Measurements from ENCODE around the gene KRT86. TPM values are rescaled to one million over a fixed set of nuclear protein-coding genes. Genes with fewer than 3 reads are reported as not detected.

KRT86 gene
- total RNA-seq (not detected in 2 replicates), polyA plus RNA-seq (not detected in 2 replicates), polyA minus RNA-seq (not detected in 2 replicates)
- total RNA-seq (2013) = not detected

DNA sequence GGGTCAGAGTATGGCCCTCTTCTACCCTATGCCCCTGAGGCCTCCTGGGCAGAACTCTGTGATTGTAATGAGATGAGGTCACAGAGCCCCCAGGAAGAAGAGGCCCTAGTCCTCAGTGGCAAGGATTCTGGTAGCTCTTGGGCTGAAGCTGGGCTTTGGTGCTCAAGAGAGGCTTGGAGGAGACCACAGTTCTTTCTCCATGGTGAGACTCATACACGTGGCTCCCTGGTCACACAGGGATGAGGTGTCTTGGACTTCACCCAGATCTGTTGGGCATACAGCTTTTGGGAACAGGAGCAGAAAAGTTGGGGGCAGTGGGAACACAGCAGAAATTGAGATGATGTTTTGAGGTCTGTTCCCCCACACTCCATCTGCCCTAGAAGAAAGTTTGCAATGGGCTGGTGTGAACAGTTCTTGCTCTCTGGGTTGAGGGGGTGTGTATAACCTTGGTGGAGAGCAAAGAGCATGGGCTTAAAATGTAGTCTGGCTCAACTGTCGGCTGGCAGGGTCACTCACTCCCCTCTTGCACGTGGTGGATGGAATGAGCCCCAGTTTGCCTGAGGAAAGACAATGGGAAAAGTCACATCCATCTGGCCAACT, at the start of gene KRT86:
KRT86 (plus strand) TSS at position 125 of the 600 bp plus-strand sequence. CDS start 27,272 bp downstream, outside the sequence.
- H3K4me3 Mint-ChIP-seq = no peak within 1 kb of the TSS

DNA sequence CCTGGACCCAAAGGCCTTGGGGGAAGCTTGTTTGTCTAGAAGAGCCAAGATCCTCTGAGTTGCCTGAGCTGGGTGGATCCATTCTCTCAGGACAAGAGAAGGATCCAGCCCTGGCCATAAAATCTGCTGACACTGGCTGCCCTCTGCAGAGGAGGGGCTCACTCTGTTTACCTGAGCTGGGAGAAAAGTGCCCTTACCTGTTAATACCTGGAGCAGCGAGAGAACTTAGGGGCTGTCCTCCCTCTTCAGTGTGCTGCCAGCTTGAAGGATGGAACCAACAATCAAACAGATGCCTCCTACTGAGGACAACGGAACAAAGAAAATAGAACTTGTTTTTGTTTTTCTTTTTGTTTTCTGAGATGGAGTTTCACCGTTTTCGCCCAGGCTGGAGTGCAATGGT, 48.7 kb upstream of the KRT86 start:
- H3K79me2 ChIP-seq (ENCODE audit: control insufficient read depth, insufficient read depth, low read length) = no peaks in the 10 kb centered on the region
- no peak overlapping the region for H3K4me3 ChIP-seq (ENCODE audit: control extremely low read depth in 1 of 5, extremely low read depth in 1 of 5, insufficient read depth in 1 of 5, low read depth in 2 of 5, low read length in 4 of 5)
- H3K27ac ChIP-seq (ENCODE audit: low read length in 2 of 2) = no peak overlapping the region
- peaks cover 45% of the 10 kb centered on the region for H3K27me3 Mint-ChIP-seq
- no peaks in the 10 kb centered on the region for H3K4me1 ChIP-seq (ENCODE audit: control insufficient read depth in 2 of 2, insufficient read depth in 2 of 2, low read length in 2 of 2)
- ATAC-seq (ENCODE audit: low read depth) (no peak), DNase-seq (no peak)
- WGBS (ENCODE audit: insufficient coverage) = 92% methylated on average over 3 of the region's 4 CpGs
- H3K9me3 ChIP-seq (ENCODE audit: control extremely low read depth in 1 of 3, control insufficient read depth in 2 of 3, insufficient read depth in 1 of 3, low read length in 2 of 3) = peaks cover 0 to 3% (median 0%) of the 10 kb centered on the region in 3 donors
- H3K27ac Mint-ChIP-seq = no peak overlapping the region
- no peak overlapping the region for H3K4me2 ChIP-seq (replicated peaks; ENCODE audit: low read depth, low read length, poor library complexity, severe bottlenecking)
- no peaks in the 10 kb centered on the region for H3K36me3 ChIP-seq (replicated peaks in 1 of 2; ENCODE audit: control extremely low read depth in 1 of 2, control insufficient read depth in 1 of 2, extremely low read depth in 1 of 2, insufficient read depth in 2 of 2, low read length in 1 of 2)
- intact Hi-C loops (cut with micrococcal nuclease) = no loop called here
- H4K20me1 ChIP-seq (ENCODE audit: control insufficient read depth, insufficient read depth, low read length, poor library complexity, severe bottlenecking) = no peaks in the 10 kb centered on the region
- no peaks in the 10 kb centered on the region for H3K4me1 Mint-ChIP-seq
- H3K4me3 Mint-ChIP-seq = no peak overlapping the region
- CTCF ChIA-PET = no interaction called here
- peaks cover 0 to 17% (median 10%) of the 10 kb centered on the region in 4 experiments for H3K27me3 ChIP-seq (replicated peaks in 1 of 4; ENCODE audit: control extremely low read depth in 1 of 4, control insufficient read depth in 3 of 4, insufficient read depth in 4 of 4, low read length in 3 of 4)
- no peak for TF ChIP-seq EZH2 (IDR thresholded peaks at IDR 0.05; ENCODE audit: borderline replicate concordance, insufficient read depth, low read depth, low read length, poor library complexity, severe bottlenecking)
- TF ChIP-seq, protein P1, sequence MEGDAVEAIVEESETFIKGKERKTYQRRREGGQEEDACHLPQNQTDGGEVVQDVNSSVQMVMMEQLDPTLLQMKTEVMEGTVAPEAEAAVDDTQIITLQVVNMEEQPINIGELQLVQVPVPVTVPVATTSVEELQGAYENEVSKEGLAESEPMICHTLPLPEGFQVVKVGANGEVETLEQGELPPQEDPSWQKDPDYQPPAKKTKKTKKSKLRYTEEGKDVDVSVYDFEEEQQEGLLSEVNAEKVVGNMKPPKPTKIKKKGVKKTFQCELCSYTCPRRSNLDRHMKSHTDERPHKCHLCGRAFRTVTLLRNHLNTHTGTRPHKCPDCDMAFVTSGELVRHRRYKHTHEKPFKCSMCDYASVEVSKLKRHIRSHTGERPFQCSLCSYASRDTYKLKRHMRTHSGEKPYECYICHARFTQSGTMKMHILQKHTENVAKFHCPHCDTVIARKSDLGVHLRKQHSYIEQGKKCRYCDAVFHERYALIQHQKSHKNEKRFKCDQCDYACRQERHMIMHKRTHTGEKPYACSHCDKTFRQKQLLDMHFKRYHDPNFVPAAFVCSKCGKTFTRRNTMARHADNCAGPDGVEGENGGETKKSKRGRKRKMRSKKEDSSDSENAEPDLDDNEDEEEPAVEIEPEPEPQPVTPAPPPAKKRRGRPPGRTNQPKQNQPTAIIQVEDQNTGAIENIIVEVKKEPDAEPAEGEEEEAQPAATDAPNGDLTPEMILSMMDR (IDR thresholded peaks at IDR 0.05) = no peak
- H3K9ac ChIP-seq (ENCODE audit: low read length) = no peak overlapping the region
- POLR2A ChIA-PET = no interaction called here
- H3K9me3 Mint-ChIP-seq (ENCODE audit: insufficient read depth) = no peaks in the 10 kb centered on the region
- no peak overlapping the region for H2AFZ ChIP-seq (ENCODE audit: insufficient read depth, low read depth, low read length, poor library complexity, severe bottlenecking)

More for the DNA sequence above, at the start of gene KRT86:
- DNase-seq (no peak), ATAC-seq (ENCODE audit: low read depth) (no peak)
- no peak within 1 kb of the TSS for H3K4me3 ChIP-seq (ENCODE audit: control extremely low read depth in 1 of 5, extremely low read depth in 1 of 5, insufficient read depth in 1 of 5, low read depth in 2 of 5, low read length in 4 of 5)
- H4K20me1 ChIP-seq (ENCODE audit: control insufficient read depth, insufficient read depth, low read length, poor library complexity, severe bottlenecking) = no peaks in the 10 kb centered on the region
- ChIA-PET CTCF (no interaction called here), POLR2A (no interaction called here)
- no peak within 1 kb of the TSS for H3K9ac ChIP-seq (ENCODE audit: low read length)
- H3K27me3 ChIP-seq (replicated peaks in 1 of 4; ENCODE audit: control extremely low read depth in 1 of 4, control insufficient read depth in 3 of 4, insufficient read depth in 4 of 4, low read length in 3 of 4) = peaks cover 0 to 22% (median 8%) of the 10 kb centered on the region in 4 experiments
- H3K79me2 ChIP-seq (ENCODE audit: control insufficient read depth, insufficient read depth, low read length) = no peaks in the 10 kb centered on the region
- no peaks in the 10 kb centered on the region for H3K36me3 ChIP-seq (replicated peaks in 1 of 2; ENCODE audit: control extremely low read depth in 1 of 2, control insufficient read depth in 1 of 2, extremely low read depth in 1 of 2, insufficient read depth in 2 of 2, low read length in 1 of 2)
- intact Hi-C loops (cut with micrococcal nuclease) = no loop called here
- H3K27ac ChIP-seq (ENCODE audit: low read length in 2 of 2) = no peak within 1 kb of the TSS
- Mint-ChIP-seq H3K9me3 (ENCODE audit: insufficient read depth) (no peaks in the 10 kb centered on the region), H3K27me3 (peaks cover 54% of the 10 kb centered on the region), H3K27ac (no peak within 1 kb of the TSS), H3K4me1 (peaks cover 6% of the 10 kb centered on the region)
- peaks cover 4% of the 10 kb centered on the region in 2 donors for H3K4me1 ChIP-seq (ENCODE audit: control insufficient read depth in 2 of 2, insufficient read depth in 2 of 2, low read length in 2 of 2)
- TF ChIP-seq, protein P1 (IDR thresholded peaks at IDR 0.05) = no peak
- no peak for TF ChIP-seq EZH2 (IDR thresholded peaks at IDR 0.05; ENCODE audit: borderline replicate concordance, insufficient read depth, low read depth, low read length, poor library complexity, severe bottlenecking)
- no peak within 1 kb of the TSS for H2AFZ ChIP-seq (ENCODE audit: insufficient read depth, low read depth, low read length, poor library complexity, severe bottlenecking)
- 87% methylated on average over 3 of the region's 3 CpGs for WGBS (ENCODE audit: insufficient coverage)
- H3K4me2 ChIP-seq (replicated peaks; ENCODE audit: low read depth, low read length, poor library complexity, severe bottlenecking) = no peak within 1 kb of the TSS
- H3K9me3 ChIP-seq (ENCODE audit: control extremely low read depth in 1 of 3, control insufficient read depth in 2 of 3, insufficient read depth in 1 of 3, low read length in 2 of 3) = no peaks in the 10 kb centered on the region
